ENCODE data around the gene VSIG8. TPM values are rescaled to one million over a fixed set of nuclear protein-coding genes. Genes with fewer than 3 reads are reported as not detected.

The VSIG8 gene
- total RNA-seq, 4 donors from 2014 or later = 0.38 to 7.8 (median 1.8) TPM

- no peak for DNase-seq
- 35 to 54% methylated on average over 3 of the region's 3 CpGs for WGBS, 2 donors
- intact Hi-C loops (cut with DNase I) = no loop called here
Observed at GRCh38 chr1:159848326-159848725, 14.1 kb downstream of the VSIG8 start.

GRCh38 chr1:159847231-159847630 is 15.2 kb downstream of the VSIG8 start:
- peak overlapping the region in 1 of 4 donors; percentile 44 for H3K27ac ChIP-seq
- WGBS, 2 donors = 64 to 67% methylated on average over 2 to 4 of the region's 4 CpGs
- no peak overlapping the region for H3K4me3 ChIP-seq
- no peak for DNase-seq
- no peak for TF ChIP-seq POLR2A (IDR thresholded peaks at IDR 0.05)
- TF ChIP-seq CTCF (IDR thresholded peaks at IDR 0.05) = no peak
- intact Hi-C loops (cut with DNase I) = no loop called here
- H3K4me1 ChIP-seq = peaks cover 4 to 55% (median 21%) of the 10 kb centered on the region in 3 donors
- no peaks in the 10 kb centered on the region for H3K27me3 ChIP-seq
- H3K36me3 ChIP-seq = no peaks in the 10 kb centered on the region
- H3K9me3 ChIP-seq = no peaks in the 10 kb centered on the region

More at GRCh38 chr1:159848326-159848725, 14.1 kb downstream of the VSIG8 start:
- no peaks in the 10 kb centered on the region for H3K36me3 ChIP-seq
- H3K4me1 ChIP-seq = peaks cover 4 to 59% (median 22%) of the 10 kb centered on the region in 3 donors
- no peak for TF ChIP-seq CTCF (IDR thresholded peaks at IDR 0.05)
- no peak for TF ChIP-seq POLR2A (IDR thresholded peaks at IDR 0.05)
- H3K9me3 ChIP-seq = no peaks in the 10 kb centered on the region
- H3K27me3 ChIP-seq = no peaks in the 10 kb centered on the region
- no peak overlapping the region for H3K4me3 ChIP-seq
- H3K27ac ChIP-seq = peak overlapping the region in 3 of 4 donors; percentile 68 to 85 (median 70)

GRCh38 chr1:159845751-159846629 is 16.5 kb downstream of the VSIG8 start:
- no peaks in the 10 kb centered on the region for H3K36me3 ChIP-seq
- WGBS, 2 donors = 47 to 62% methylated on average over 8 to 10 of the region's 13 CpGs
- H3K4me3 ChIP-seq = no peak overlapping the region
- TF ChIP-seq CTCF (IDR thresholded peaks at IDR 0.05) (peak in 2 of 6 experiments; percentile 10 to 32), POLR2A (IDR thresholded peaks at IDR 0.05) (no peak)
- intact Hi-C loops (cut with DNase I) = no loop called here
- DNase-seq = no peak
- H3K4me1 ChIP-seq = peaks cover 4 to 62% (median 21%) of the 10 kb centered on the region in 3 donors
- no peaks in the 10 kb centered on the region for H3K9me3 ChIP-seq
- no peaks in the 10 kb centered on the region for H3K27me3 ChIP-seq
- peak overlapping the region; percentile 16 to 61 (median 38) for H3K27ac ChIP-seq

GRCh38 chr1:159843459-159843858 is 19.0 kb downstream of the VSIG8 start:
- Histone ChIP-seq H3K9me3 (no peaks in the 10 kb centered on the region), H3K4me1 (peaks cover 0 to 40% (median 11%) of the 10 kb centered on the region in 3 donors), H3K36me3 (peaks cover 0 to 14% (median 0%) of the 10 kb centered on the region in 3 donors), H3K4me3 (no peak overlapping the region), H3K27ac (no peak overlapping the region), H3K27me3 (no peaks in the 10 kb centered on the region)
- DNase-seq = no peak
- intact Hi-C loops (cut with DNase I) = no loop called here
- TF ChIP-seq CTCF (IDR thresholded peaks at IDR 0.05) (no peak), POLR2A (IDR thresholded peaks at IDR 0.05) (no peak)
- WGBS, 2 donors = 16 to 64% methylated on average over 3 of the region's 4 CpGs

GRCh38 chr1:159841749-159842148 is 20.7 kb downstream of the VSIG8 start:
- no peak overlapping the region for H3K4me3 ChIP-seq
- TF ChIP-seq POLR2A (IDR thresholded peaks at IDR 0.05) = no peak
- TF ChIP-seq CTCF (IDR thresholded peaks at IDR 0.05) = no peak
- no peak for DNase-seq
- no peaks in the 10 kb centered on the region for H3K27me3 ChIP-seq
- H3K9me3 ChIP-seq = no peaks in the 10 kb centered on the region
- intact Hi-C loops (cut with DNase I) = no loop called here
- peaks cover 0 to 24% (median 6%) of the 10 kb centered on the region in 3 donors for H3K4me1 ChIP-seq
- H3K36me3 ChIP-seq = peaks cover 0 to 31% (median 0%) of the 10 kb centered on the region in 3 donors
- H3K27ac ChIP-seq = no peak overlapping the region
- 63 to 70% methylated on average over 2 of the region's 2 CpGs for WGBS, 2 donors
